Activated CD4-positive, alpha-beta T cell treated with anti-CD3 and anti-CD28 coated beads, Interleukin-10, Interleukin-2, amounts not matched to agents 100 ng/mL and 50 ng/mL, durations not matched to agents 16 hours and 8 hours (primary cell): ENCODE results near the gene TOR1AIP2.
"Not testable (repeated sequence)": the region's sequence is repeated elsewhere in the genome, so short reads cannot be mapped to it uniquely, and the experiment has no call there.

Experiments used
- DNase-seq: peaks from one replicate; pipeline ENCODE4 v3.0.0-alpha.2; 2020

The TOR1AIP2 gene

GRCh38 chr1:179805291-179806195, 72.1 kb downstream of the TOR1AIP2 start:
- DNase-seq: no peak

- DNase-seq: not testable (repeated sequence)
Observed at GRCh38 chr1:179804417-179804816, 73.2 kb downstream of the TOR1AIP2 start.

GRCh38 chr1:179803918-179804317, 73.7 kb downstream of the TOR1AIP2 start:
- DNase-seq: no peak

DNA sequence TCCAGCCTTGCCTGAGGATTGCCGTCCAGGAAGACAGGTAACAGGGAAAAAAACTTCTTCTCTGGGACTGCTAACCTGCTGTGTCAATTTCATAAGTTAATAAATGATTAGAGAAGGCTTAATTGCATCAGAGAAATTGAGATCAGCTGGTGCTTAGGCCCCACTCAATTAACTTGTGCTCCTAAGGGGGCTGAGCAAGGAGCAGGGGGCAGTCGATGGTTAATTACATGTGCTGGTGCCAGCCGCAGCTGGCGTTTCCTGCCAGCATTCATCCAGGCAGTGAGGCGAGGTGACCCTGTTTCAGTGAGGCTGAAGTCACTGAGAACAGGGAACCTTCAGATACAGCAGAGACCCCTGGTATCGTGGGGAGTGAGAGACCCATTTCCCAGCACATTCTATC, 74.5 kb downstream of the TOR1AIP2 start:
- DNase-seq: no peak

- DNase-seq: no peak
Observed at GRCh38 chr1:179800481-179800880, 77.1 kb downstream of the TOR1AIP2 start.

GRCh38 chr1:179798864-179799516, 78.6 kb downstream of the TOR1AIP2 start:
- DNase-seq: no peak

DNA sequence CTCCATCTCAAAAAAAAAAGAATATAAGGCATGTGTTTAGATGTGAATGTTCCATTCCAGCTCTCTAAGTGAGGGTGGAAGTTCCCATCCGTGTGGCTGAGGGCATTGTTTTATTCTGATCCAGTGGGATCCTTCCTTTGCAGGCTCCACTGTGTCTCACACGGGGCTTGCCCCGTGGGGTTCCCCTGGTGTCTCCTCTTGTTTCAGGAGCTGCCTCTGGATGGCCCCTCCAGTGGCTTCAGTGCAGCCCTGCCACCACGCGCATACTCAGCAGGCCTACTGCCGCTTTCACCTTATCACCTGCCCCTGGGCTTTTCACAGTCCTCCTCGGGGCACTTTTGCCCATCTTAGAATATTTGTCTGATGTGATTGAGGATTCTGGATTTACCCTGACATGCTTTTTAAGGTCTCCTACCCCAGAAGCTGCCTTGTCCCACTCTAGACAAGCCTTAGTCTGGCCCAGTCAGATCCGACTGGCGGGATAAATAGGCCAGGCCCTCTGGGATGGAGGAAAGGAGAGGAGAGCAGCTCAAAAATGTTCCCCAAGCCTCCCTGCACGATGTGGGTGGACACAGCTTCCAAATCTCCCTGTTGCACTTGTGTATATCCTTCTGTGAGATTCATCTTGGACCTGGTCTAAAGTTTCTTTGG, 79.3 kb downstream of the TOR1AIP2 start:
- DNase-seq: no peak

DNA sequence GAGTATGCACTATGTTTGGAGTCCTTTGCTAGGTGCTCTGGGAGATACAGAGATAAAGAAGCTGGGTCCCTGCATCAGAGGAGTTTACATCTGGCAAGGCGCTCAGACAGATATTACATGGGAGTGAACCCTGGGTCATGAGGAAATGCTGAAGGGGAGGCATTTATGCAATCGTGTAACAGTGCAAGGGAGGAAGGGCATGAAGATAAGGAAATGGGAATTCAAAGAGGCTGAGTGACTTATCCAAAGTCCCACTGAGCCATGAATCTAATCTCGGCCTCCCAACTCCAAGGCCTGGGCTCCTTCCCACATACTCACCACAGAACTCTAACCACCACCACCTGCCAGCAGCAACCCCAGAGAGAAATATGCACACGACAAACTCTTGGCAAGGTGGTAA, 82.9 kb downstream of the TOR1AIP2 start:
- DNase-seq: no peak

DNA sequence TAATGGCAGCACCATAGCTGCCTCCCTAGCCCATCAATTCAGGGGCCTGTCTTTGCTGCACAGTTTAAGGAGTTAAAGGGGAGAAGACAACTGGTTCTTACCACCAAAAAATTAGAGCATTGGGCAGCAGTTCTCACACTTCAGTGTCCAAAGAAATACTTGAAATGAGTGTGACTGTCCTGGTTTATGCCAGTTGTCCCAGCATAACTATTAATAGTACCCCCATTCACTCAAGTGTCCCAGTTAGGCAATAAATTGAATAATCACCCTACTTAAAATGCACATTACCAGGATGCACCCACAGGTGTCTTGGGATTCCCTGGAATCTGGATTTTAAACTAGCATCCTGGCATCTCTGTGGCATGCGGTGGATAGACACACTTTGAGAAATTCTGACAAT, 83.5 kb downstream of the TOR1AIP2 start:
- no peak for DNase-seq

DNA sequence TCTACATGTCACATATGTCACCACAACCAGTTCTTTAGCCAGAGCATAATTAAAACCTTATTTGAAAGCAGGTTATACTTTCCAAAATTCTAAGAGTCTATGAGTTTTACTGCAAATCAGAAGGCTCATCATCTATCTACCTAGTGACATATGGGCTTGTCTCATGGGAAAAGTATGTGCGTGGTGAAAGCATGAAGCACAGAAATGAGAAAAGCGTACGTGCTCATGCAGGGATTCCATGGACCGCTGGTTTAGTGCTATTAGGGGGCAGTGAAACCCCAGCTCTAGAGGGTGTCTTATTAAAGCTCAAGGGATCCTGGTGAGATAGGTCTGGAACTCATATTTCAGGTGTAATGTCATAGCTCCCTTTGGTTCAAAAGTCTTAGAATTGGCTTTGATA, 84.3 kb downstream of the TOR1AIP2 start:
- no peak for DNase-seq
